GM12874 (cell line): ENCODE results near the gene KLHL15.
A peak's percentile ranks its signal among the peaks of the same experiment; 100 is the strongest.

Experiments used
- CTCF ChIP-seq: IDR thresholded peaks from 2 replicates; pipeline ENCODE4 v1.5.1; 2011; ENCODE audit warnings: low read depth, mild to moderate bottlenecking, control low read depth, low read length, moderate library complexity; ENCODE audit not compliant: insufficient read depth

KLHL15 gene

GRCh38 chrX:23953908-23954269 is 73.1 kb downstream of the KLHL15 start:
- peak; percentile 9; the same call in 1 of the 2 replicates for TF ChIP-seq CTCF

GRCh38 chrX:23952984-23953907 is 73.7 kb downstream of the KLHL15 start:
- no peak for TF ChIP-seq CTCF

- no peak for TF ChIP-seq CTCF
Measured at GRCh38 chrX:23952391-23952790, 74.6 kb downstream of the KLHL15 start.

- TF ChIP-seq CTCF, result no peak
Measured at GRCh38 chrX:23945206-23945605, 81.8 kb downstream of the KLHL15 start.

- no peak for TF ChIP-seq CTCF
Measured at GRCh38 chrX:23944234-23944633, 82.8 kb downstream of the KLHL15 start.

- no peak for TF ChIP-seq CTCF
Measured at GRCh38 chrX:23939203-23939602, 87.8 kb downstream of the KLHL15 start.

- no peak for TF ChIP-seq CTCF
Measured at GRCh38 chrX:23938690-23939089, 88.3 kb downstream of the KLHL15 start.
